DND-41 (cell line): ENCODE results near the gene TRERF1.

Source experiments
- CTCF ChIP-seq: IDR thresholded peaks from 2 replicates; pipeline ENCODE4 v1.5.1; 2012; ENCODE audit warnings: borderline replicate concordance, low read length, moderate library complexity, mild to moderate bottlenecking; ENCODE audit not compliant: poor library complexity, severe bottlenecking; ENCODE audit errors: extremely low read depth
- EZH2 ChIP-seq: IDR thresholded peaks from 3 replicates; pipeline ENCODE4 v1.6.1; 2012; ENCODE audit warnings: borderline replicate concordance, low read depth, mild to moderate bottlenecking, moderate library complexity, low read length, inconsistent platforms; ENCODE audit not compliant: severe bottlenecking

- TF ChIP-seq CTCF (no peak), EZH2 (no peak)
Measured at GRCh38 chr6:42375007-42375635, 76.6 kb downstream of the TRERF1 start.
